AG10803 (cell line): ENCODE measurements around the gene C4orf46.
"Not testable (repeated sequence)": the region's sequence is repeated elsewhere in the genome, so short reads cannot be mapped to it uniquely, and the experiment has no call there.

Experiments used
- DNase-seq: peaks from one replicate; pipeline ENCODE4 v3.0.0; 2010; ENCODE audit warnings: low read depth
- H3K4me3 ChIP-seq: 2 replicates; pipeline ENCODE4 v1.5.1; 2011; ENCODE audit warnings: mild to moderate bottlenecking, low read length, control low read depth
- CTCF ChIP-seq: conservative IDR thresholded peaks from 2 replicates; pipeline ENCODE4 v1.5.1; 2011; ENCODE audit warnings: mild to moderate bottlenecking, low read length, control low read depth, inconsistent platforms

The C4orf46 gene

GRCh38 chr4:158669310-158669709 is 2.4 kb downstream of the C4orf46 start:
- TF ChIP-seq CTCF, result no peak
- no peak for DNase-seq
- H3K4me3 ChIP-seq, result no peak overlapping the region

DNA sequence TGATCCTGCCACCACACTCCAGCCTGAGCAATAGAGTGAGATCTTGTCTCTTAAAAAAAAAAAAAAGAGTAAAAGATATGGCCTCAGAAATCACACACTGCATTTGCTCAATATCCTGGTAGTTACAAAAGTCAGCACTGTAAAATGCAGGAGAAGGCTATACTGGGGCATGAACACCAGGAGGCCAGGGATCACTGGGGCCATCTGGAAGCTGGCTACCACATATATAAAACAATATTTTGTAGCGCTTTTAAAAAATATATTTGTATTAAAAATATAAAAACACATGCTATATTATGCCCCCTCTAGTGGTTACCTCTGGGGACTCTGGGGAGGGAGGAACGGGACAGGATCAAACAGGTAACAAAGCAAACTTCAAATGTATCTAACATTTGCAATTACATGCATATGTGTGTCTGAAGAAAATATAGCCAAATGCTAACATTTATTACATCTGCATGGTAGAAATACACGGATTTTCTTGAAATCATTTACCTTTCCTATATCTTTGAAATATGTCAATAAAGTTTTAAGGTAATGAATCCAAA is 4.0 kb downstream of the C4orf46 start:
- TF ChIP-seq CTCF, result peak; percentile 71
- H3K4me3 ChIP-seq, result no peak overlapping the region
- DNase-seq, result peak; percentile 45

DNA sequence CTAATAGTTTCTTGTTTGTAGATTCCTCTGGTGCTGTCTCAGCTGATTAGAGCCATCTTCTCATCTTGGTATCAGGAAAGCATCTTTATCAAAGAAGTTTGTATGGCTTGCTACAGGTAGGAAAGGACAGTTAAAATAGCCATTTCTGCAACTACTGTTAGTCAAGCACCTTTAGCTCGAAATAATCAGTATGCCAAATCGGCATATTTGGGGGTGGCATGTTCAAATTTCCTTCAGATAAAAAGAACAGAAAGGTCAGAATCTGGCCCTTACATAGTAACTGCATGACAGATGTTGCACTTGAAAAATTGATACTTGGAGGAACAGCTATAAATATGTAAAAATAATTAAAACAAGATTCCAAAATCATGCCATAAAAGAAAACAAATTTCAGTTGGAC is 4.8 kb downstream of the C4orf46 start:
- TF ChIP-seq CTCF, result no peak
- H3K4me3 ChIP-seq, result no peak overlapping the region

DNA sequence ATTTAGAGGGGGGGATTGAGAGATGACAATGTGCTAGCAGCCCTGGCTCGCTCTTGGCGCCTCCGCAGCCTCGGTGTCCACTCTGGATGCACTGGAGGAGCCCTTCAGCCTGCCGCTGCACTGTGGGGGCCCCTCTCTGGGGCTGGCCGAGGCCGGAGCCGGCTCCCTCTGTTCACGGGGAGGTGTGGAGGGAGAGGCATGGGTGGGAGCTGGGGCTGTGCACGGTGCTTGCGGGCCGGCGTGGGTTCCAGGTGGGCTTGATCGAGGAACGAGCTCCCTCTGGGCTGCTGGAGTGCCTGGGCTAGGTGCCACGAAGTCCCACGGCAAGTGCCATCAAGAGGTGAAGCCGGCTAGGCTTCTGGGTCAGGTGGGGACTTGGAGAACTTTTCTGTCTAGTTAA is 6.9 kb downstream of the C4orf46 start:
- no peak for TF ChIP-seq CTCF
- H3K4me3 ChIP-seq, result no peak overlapping the region
- DNase-seq, result no peak

More for the DNA sequence above, 4.8 kb downstream of the C4orf46 start:
- DNase-seq, result no peak

DNA sequence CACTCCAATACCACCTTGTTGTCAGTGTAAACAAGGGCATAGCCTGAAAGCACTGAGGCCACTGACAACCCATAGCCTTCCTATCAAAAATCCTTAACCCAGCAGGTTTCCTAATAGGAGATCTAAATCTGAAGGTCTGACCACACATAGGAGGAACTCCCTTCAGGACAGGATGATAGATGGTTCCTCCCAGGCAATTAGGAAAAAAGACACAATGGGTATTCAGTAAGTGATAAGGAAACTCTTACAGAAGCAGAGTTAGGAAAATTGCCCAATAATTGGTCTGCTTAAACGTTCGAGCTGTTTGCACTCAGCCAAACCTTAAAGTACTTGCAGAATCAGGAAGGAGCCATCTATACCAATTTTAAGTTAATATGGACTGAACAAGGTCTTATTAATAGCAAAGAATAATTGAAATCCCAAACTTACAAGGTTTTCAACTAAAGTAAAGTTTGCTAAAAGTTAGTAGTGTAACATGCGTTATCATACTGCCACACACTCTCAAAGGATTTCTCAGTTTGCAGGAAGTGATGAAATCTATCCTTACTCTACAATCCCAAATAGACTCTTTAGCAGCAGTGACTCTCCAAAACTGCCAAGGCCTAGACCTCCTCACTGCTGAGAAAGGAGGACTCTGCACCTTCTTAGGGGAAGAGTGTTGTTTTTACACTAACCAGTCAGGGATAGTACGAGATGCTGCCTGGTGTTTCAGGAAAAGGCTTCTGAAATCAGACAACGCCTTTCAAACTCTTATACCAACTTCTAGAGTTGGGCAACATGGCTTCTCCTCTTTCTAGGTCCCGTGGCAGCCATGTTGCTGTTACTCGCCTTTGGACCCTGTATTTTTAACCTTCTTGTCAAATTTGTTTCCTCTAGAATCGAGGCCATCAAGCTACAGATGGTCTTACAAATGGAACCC is 7.7 kb downstream of the C4orf46 start:
- DNase-seq, H3K4me3 ChIP-seq: not testable (repeated sequence)

GRCh38 chr4:158663255-158663654 is 8.4 kb downstream of the C4orf46 start:
- DNase-seq, H3K4me3 ChIP-seq: not testable (repeated sequence)

DNA sequence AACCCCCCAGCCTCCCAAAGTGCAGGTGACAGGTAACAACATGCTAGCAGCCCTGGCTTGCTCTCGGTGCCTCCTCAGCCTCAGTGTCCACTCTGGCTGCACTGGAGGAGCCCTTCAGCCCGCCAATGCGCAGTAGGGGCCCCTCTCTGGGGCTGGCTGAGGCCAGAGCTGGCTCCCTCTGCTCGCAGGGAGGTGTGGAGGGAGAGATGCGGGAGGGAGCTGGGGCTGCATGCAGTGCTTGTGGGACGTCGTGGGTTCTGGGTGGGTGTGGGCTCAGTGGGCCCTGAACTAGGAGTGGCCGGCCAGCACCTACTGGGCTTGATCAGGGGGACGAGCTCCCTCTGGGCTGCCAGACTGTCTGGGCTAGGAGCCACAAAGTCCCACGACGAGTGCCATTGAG is 14.4 kb downstream of the C4orf46 start:
- H3K4me3 ChIP-seq, result no peak overlapping the region
- TF ChIP-seq CTCF, result no peak
- no peak for DNase-seq

GRCh38 chr4:158656439-158656838 is 15.2 kb downstream of the C4orf46 start:
- no peak for TF ChIP-seq CTCF
- DNase-seq, result no peak
- no peak overlapping the region for H3K4me3 ChIP-seq
